ENCODE data around the gene ZBTB45. TPM values are rescaled to one million over a fixed set of nuclear protein-coding genes. Genes with fewer than 3 reads are reported as not detected.

ZBTB45 gene
- total RNA-seq, 1 experiment from 2014 or later, result 12.0 TPM

DNA sequence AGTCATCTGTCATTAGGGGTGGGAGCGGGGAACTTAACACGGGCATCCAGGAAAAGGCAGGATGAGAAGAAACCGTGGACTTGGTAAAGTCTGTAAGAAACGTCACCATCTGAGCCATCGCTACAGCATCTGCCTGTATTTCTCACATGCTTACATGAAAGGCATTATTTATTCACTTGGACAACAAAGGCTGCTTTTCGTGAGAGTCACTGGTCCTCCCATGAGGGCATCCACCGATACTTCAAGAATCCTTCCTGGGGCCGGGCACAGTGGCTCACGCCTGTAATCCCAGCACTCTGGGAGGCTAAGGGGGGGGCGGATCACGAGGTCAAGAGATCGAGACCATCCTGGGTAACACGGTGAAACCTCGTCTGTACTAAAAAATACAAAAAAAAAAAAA lies 27.3 kb downstream of the ZBTB45 start:
- no peaks in the 10 kb centered on the region for H3K9me2 ChIP-seq (ENCODE audit: insufficient read depth)
- peaks cover 6% of the 10 kb centered on the region; the same call in 1 of the 2 replicates for H3K79me2 ChIP-seq (ENCODE audit: insufficient read depth, low read length)
- no peak overlapping the region for H3K4me2 ChIP-seq (ENCODE audit: low read length)
- H3K27ac ChIP-seq (ENCODE audit: low read depth, low read length), result no peak overlapping the region
- ChIA-PET CTCF (no interaction called here), RAD21 (ENCODE audit: low non-redundant PET in 1 of 2, low total read pairs in 2 of 2, uncharacterized antibody in 2 of 2, unreplicated experiment in 2 of 2) (no interaction called here), POLR2A (no interaction called here)
- H3K9ac ChIP-seq (ENCODE audit: low read length), result no peak overlapping the region
- no peak for DNase-seq (ENCODE audit: low read depth, low spot score)
- H3K4me3 ChIP-seq (replicated peaks in 1 of 2; ENCODE audit: low read depth in 1 of 2, low read length in 2 of 2), result no peak overlapping the region
- no peaks in the 10 kb centered on the region for H3K27me3 ChIP-seq (ENCODE audit: insufficient read depth, low read length)
- BruUV-seq (replicated peaks), result no TSS peak
- no peaks in the 10 kb centered on the region for H3K9me3 ChIP-seq (ENCODE audit: control insufficient read depth in 1 of 2, insufficient read depth in 1 of 2, low read depth in 1 of 2, low read length in 2 of 2)
- no peak overlapping the region for H2AFZ ChIP-seq (ENCODE audit: low read depth, low read length, poor library complexity, severe bottlenecking)
- no peaks in the 10 kb centered on the region for H3K4me1 ChIP-seq (ENCODE audit: control insufficient read depth in 1 of 2, insufficient read depth in 2 of 2, low read length in 2 of 2)
- H3K36me3 ChIP-seq (ENCODE audit: control insufficient read depth in 1 of 2, insufficient read depth in 2 of 2, low read length in 2 of 2), result no peaks in the 10 kb centered on the region
- TF ChIP-seq, protein P1, sequence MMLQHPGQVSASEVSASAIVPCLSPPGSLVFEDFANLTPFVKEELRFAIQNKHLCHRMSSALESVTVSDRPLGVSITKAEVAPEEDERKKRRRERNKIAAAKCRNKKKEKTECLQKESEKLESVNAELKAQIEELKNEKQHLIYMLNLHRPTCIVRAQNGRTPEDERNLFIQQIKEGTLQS (IDR thresholded peaks at IDR 0.05), result no peak
- TF ChIP-seq POLR2A (IDR thresholded peaks at IDR 0.05; ENCODE audit: borderline replicate concordance, extremely low read depth, insufficient read depth, insufficient read length) (no peak), SRF (IDR thresholded peaks at IDR 0.05; ENCODE audit: low read depth) (no peak), ZFX (IDR thresholded peaks at IDR 0.05) (no peak), EZH2phosphoT487 (IDR thresholded peaks at IDR 0.05; ENCODE audit: borderline replicate concordance) (no peak), EGR1 (IDR thresholded peaks at IDR 0.05; ENCODE audit: low read depth) (no peak), ZNF274 (IDR thresholded peaks at IDR 0.05; ENCODE audit: low read depth, low read length) (no peak)
- intact Hi-C loops (cut with micrococcal nuclease), result no loop called here
- no peak for ATAC-seq
- no peaks in the 10 kb centered on the region for H4K20me1 ChIP-seq (ENCODE audit: insufficient read depth)

DNA sequence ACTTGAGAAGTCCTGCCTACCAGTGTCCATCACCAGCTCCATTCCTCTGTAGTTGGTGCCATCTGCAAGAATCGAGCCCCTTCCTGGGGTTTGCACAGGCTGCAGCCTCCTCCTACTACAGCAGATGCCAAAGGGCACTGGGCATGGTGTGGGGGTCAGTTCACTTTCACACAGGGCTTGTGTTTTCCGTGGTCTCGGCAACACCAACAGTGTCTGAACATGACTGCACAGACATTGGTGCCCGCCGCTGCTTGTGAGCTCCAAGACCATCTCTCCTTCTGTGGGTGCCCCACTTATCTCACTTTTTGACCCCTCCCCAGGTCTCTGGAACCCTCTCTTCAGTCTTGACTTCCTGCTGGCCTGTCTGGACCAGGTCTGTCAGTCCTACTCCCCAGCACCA lies 28.2 kb downstream of the ZBTB45 start:
- RAD21 ChIA-PET (ENCODE audit: low non-redundant PET in 1 of 2, low total read pairs in 2 of 2, uncharacterized antibody in 2 of 2, unreplicated experiment in 2 of 2), result no interaction called here
- no peak overlapping the region for H3K4me3 ChIP-seq (replicated peaks in 1 of 2; ENCODE audit: low read depth in 1 of 2, low read length in 2 of 2)
- ATAC-seq, result no peak

More for the DNA sequence above, 28.2 kb downstream of the ZBTB45 start:
- Histone ChIP-seq H3K36me3 (ENCODE audit: control insufficient read depth in 1 of 2, insufficient read depth in 2 of 2, low read length in 2 of 2) (no peaks in the 10 kb centered on the region), H3K4me2 (ENCODE audit: low read length) (no peak overlapping the region), H3K9ac (ENCODE audit: low read length) (no peak overlapping the region), H3K27ac (ENCODE audit: low read depth, low read length) (no peak overlapping the region), H2AFZ (ENCODE audit: low read depth, low read length, poor library complexity, severe bottlenecking) (no peak overlapping the region), H3K9me2 (ENCODE audit: insufficient read depth) (no peaks in the 10 kb centered on the region), H3K79me2 (ENCODE audit: insufficient read depth, low read length) (no peaks in the 10 kb centered on the region), H3K9me3 (ENCODE audit: control insufficient read depth in 1 of 2, insufficient read depth in 1 of 2, low read depth in 1 of 2, low read length in 2 of 2) (no peaks in the 10 kb centered on the region), H3K4me1 (ENCODE audit: control insufficient read depth in 1 of 2, insufficient read depth in 2 of 2, low read length in 2 of 2) (no peaks in the 10 kb centered on the region), H4K20me1 (ENCODE audit: insufficient read depth) (no peaks in the 10 kb centered on the region), H3K27me3 (ENCODE audit: insufficient read depth, low read length) (no peaks in the 10 kb centered on the region)
- TF ChIP-seq JUND (IDR thresholded peaks at IDR 0.05) (no peak), EZH2 (IDR thresholded peaks at IDR 0.05) (no peak), ELF1 (IDR thresholded peaks at IDR 0.05; ENCODE audit: borderline replicate concordance, low read depth) (no peak), SIN3A (IDR thresholded peaks at IDR 0.05; ENCODE audit: low read depth) (no peak), SP1 (IDR thresholded peaks at IDR 0.05; ENCODE audit: low read depth) (no peak), SRF (IDR thresholded peaks at IDR 0.05; ENCODE audit: low read depth) (no peak), POLR2A (IDR thresholded peaks at IDR 0.05; ENCODE audit: borderline replicate concordance, extremely low read depth, insufficient read depth, insufficient read length) (no peak), ZNF274 (IDR thresholded peaks at IDR 0.05; ENCODE audit: low read depth, low read length) (no peak), POLR2AphosphoS5 (IDR thresholded peaks at IDR 0.05; ENCODE audit: low read depth, low read length) (no peak), RAD21 (IDR thresholded peaks at IDR 0.05; ENCODE audit: low read depth) (no peak), CBX3 (IDR thresholded peaks at IDR 0.05; ENCODE audit: low read depth) (no peak), EGR1 (IDR thresholded peaks at IDR 0.05; ENCODE audit: low read depth) (no peak), FOSL1 (IDR thresholded peaks at IDR 0.05; ENCODE audit: low read depth) (no peak), ZFX (IDR thresholded peaks at IDR 0.05) (no peak)
- TF ChIP-seq, protein P1 (IDR thresholded peaks at IDR 0.05), result no peak
- CTCF ChIA-PET, result no interaction called here
- BruUV-seq (replicated peaks), result TSS peak; percentile 21
- intact Hi-C loops (cut with micrococcal nuclease), result no loop called here
- no peak for DNase-seq (ENCODE audit: low read depth, low spot score)
- POLR2A ChIA-PET, result no interaction called here
